ENCODE results near the gene ZBTB7B.
"Not testable (repeated sequence)": the region's sequence is repeated elsewhere in the genome, so short reads cannot be mapped to it uniquely, and the experiment has no call there.

The ZBTB7B gene

GRCh38 chr1:154988058-154988954 lies 14.3 kb upstream of the ZBTB7B start:
- no peak for DNase-seq (ENCODE audit: low read depth, low spot score)

GRCh38 chr1:154989195-154989860 lies 13.3 kb upstream of the ZBTB7B start:
- no peak for DNase-seq (ENCODE audit: low read depth, low spot score)

- no peak for DNase-seq (ENCODE audit: low read depth, low spot score)
Observed at GRCh38 chr1:154990276-154990675, 12.3 kb upstream of the ZBTB7B start.

- DNase-seq (ENCODE audit: low read depth, low spot score), result no peak
Observed at GRCh38 chr1:154992721-154993571, 9.7 kb upstream of the ZBTB7B start.

GRCh38 chr1:154993572-154994268 lies 8.9 kb upstream of the ZBTB7B start, which contains the start of gene LENEP:
Gene LENEP, plus strand, starts transcription at chr1:154993586. Its CDS starts 22 bp downstream, at chr1:154993608.
- no peak for DNase-seq (ENCODE audit: low read depth, low spot score)

- no peak for DNase-seq (ENCODE audit: low read depth, low spot score)
Observed at GRCh38 chr1:154994269-154994587, 8.4 kb upstream of the ZBTB7B start.

GRCh38 chr1:154994591-154994990 lies 8.0 kb upstream of the ZBTB7B start:
- no peak for DNase-seq (ENCODE audit: low read depth, low spot score)

GRCh38 chr1:154995301-154995983 lies 7.2 kb upstream of the ZBTB7B start:
- not testable (repeated sequence) for DNase-seq (ENCODE audit: low read depth, low spot score)

GRCh38 chr1:154996966-154997701 lies 5.5 kb upstream of the ZBTB7B start:
- DNase-seq (ENCODE audit: low read depth, low spot score), result no peak

- no peak for DNase-seq (ENCODE audit: low read depth, low spot score)
Observed at GRCh38 chr1:154998201-154998780, 4.3 kb upstream of the ZBTB7B start.

GRCh38 chr1:154998818-154999570 lies 3.6 kb upstream of the ZBTB7B start:
- DNase-seq (ENCODE audit: low read depth, low spot score), result no peak

GRCh38 chr1:154999571-155000410 lies 2.8 kb upstream of the ZBTB7B start:
- DNase-seq (ENCODE audit: low read depth, low spot score), result no peak

GRCh38 chr1:155000411-155000725 lies 2.2 kb upstream of the ZBTB7B start:
- no peak for DNase-seq (ENCODE audit: low read depth, low spot score)

GRCh38 chr1:155000726-155001424 lies 1.7 kb upstream of the ZBTB7B start:
- DNase-seq (ENCODE audit: low read depth, low spot score), result no peak

GRCh38 chr1:155001425-155001674 lies 1.3 kb upstream of the ZBTB7B start:
- DNase-seq (ENCODE audit: low read depth, low spot score), result no peak

- peak; percentile 98 for DNase-seq (ENCODE audit: low read depth, low spot score)
Observed at GRCh38 chr1:155001675-155002463, 733 bp upstream of the ZBTB7B start.

GRCh38 chr1:155003227-155003765 lies 694 bp downstream of the ZBTB7B start:
- no peak for DNase-seq (ENCODE audit: low read depth, low spot score)
